ENCODE measurements around the gene GNG10.

Gene GNG10

DNA sequence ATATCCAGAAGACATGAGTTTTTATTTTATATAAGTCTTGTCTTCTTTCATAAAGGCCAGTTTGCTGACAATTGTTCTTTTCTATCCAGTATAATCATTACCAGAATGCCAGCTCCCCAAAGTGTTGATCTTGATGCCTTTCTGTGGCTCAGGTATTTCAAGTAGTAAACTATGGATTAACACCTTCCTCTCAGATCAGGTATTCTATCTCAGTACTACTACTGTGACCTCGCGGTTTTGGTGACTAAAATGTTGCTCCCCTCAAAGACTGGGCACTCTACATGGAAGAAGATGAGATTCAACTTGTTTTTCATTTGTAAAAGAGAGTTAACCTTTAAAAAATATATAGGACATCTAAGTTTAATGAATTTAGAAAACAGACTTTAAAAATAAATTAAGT is 58.1 kb downstream of the GNG10 start:
- in situ Hi-C loops (cut with MboI; ENCODE audit: low sequenced_read_pairs), result no loop called here

All from hTERT RPE-1 (cell line).